CD8-positive, alpha-beta memory T cell (primary cell): ENCODE measurements around the gene PSMC4. TPM values are rescaled to one million over a fixed set of nuclear protein-coding genes. Genes with fewer than 3 reads are reported as not detected.
"Not testable (repeated sequence)": the region's sequence is repeated elsewhere in the genome, so short reads cannot be mapped to it uniquely, and the experiment has no call there.

Experiments
- CTCF ChIA-PET: fragments of 350-600 bp; sonication (Branson Sonifier 250); formaldehyde crosslinking; loops from one replicate; lab custom pipeline; 2021; ENCODE audit warnings: antibody characterized with exemption; lab: Charles Lee
- POLR2A ChIA-PET: fragments of 350-600 bp; sonication (Branson Sonifier 250); formaldehyde crosslinking; loops from one replicate; lab custom pipeline; 2021; ENCODE audit warnings: antibody characterized with exemption; lab: Charles Lee
- DNase-seq, 5 donors: peaks; one replicate each; pipeline versions ENCODE4 v3.0.0 to v3.0.0-alpha.2; 2020 to 2022; ENCODE audit warnings: mixed read lengths in 1 of 5
- H3K27ac ChIP-seq: one replicate; pipeline ENCODE4 v1.7.0; 2013; ENCODE audit warnings: low read depth, mild to moderate bottlenecking, low read length, moderate library complexity
- H3K27me3 ChIP-seq: 2 replicates; pipeline ENCODE4 v1.7.0; 2013; ENCODE audit warnings: low read length, mild to moderate bottlenecking; ENCODE audit not compliant: insufficient read depth, poor library complexity, severe bottlenecking
- H3K36me3 ChIP-seq: 2 replicates; pipeline ENCODE4 v1.7.0; 2013; ENCODE audit warnings: mild to moderate bottlenecking, low read length, moderate library complexity; ENCODE audit not compliant: insufficient read depth
- H3K4me1 ChIP-seq: 2 replicates; pipeline ENCODE4 v1.7.0; 2013; ENCODE audit warnings: mild to moderate bottlenecking, low read length, moderate library complexity; ENCODE audit not compliant: insufficient read depth
- H3K4me3 ChIP-seq: 2 replicates; pipeline ENCODE4 v1.7.0; 2013; ENCODE audit warnings: mild to moderate bottlenecking, low read length
- H3K9me3 ChIP-seq: 2 replicates; pipeline ENCODE4 v1.7.0; 2013; ENCODE audit warnings: mild to moderate bottlenecking, low read length
- H3K27ac Mint-ChIP-seq, 8 donors: one replicate each; pipeline ENCODE4 v1.8.0; 2020 to 2021; ENCODE audit warnings: mixed read lengths in 8 of 8, mild to moderate bottlenecking in 6 of 8, inconsistent platforms in 3 of 8, moderate library complexity in 3 of 8
- H3K27me3 Mint-ChIP-seq, 2 donors: one replicate each; pipeline ENCODE4 v1.8.0; 2020 to 2021; ENCODE audit warnings: mixed read lengths in 2 of 2, mild to moderate bottlenecking in 1 of 2, moderate library complexity in 1 of 2
- H3K36me3 Mint-ChIP-seq, 3 donors: one replicate each; pipeline ENCODE4 v1.8.0; 2020 to 2021; ENCODE audit warnings: mixed read lengths in 3 of 3, inconsistent platforms in 1 of 3, mild to moderate bottlenecking in 1 of 3
- H3K4me1 Mint-ChIP-seq, 3 donors: one replicate each; pipeline ENCODE4 v1.8.0; 2020 to 2021; ENCODE audit warnings: mixed read lengths in 3 of 3, inconsistent platforms in 1 of 3, mild to moderate bottlenecking in 1 of 3
- H3K4me3 Mint-ChIP-seq, 7 donors: one replicate each; pipeline ENCODE4 v1.8.0; 2020 to 2021; ENCODE audit warnings: mixed read lengths in 7 of 7, mild to moderate bottlenecking in 6 of 7, moderate library complexity in 4 of 7, inconsistent platforms in 2 of 7
- H3K9me3 Mint-ChIP-seq, 5 donors: one replicate each; pipeline ENCODE4 v1.8.0; 2020 to 2022; ENCODE audit warnings: mixed read lengths in 5 of 5, mild to moderate bottlenecking in 3 of 5, moderate library complexity in 2 of 5, inconsistent platforms in 1 of 5
- polyA plus RNA-seq: library from polyadenylated mRNA; unstranded; fragments of 300-500 nt; fragmentation: Illumina TruSeq; gene quantifications from one replicate; pipeline ENCODE4 v1.2.3, GENCODE V29; 2021
- total RNA-seq, 2 experiments: library from RNA; stranded (reverse); gene quantifications; one replicate each; pipeline ENCODE4 v1.2.3, GENCODE V29; 2021

Gene PSMC4
- total and polyA plus RNA-seq, 3 experiments from 2014 or later: 114 to 179 (median 170) TPM

- H3K27me3 ChIP-seq, H3K9me3 Mint-ChIP-seq, H3K4me3 ChIP-seq, DNase-seq, H3K36me3 ChIP-seq, H3K27ac ChIP-seq, POLR2A ChIA-PET, H3K36me3 Mint-ChIP-seq, H3K9me3 ChIP-seq, H3K27me3 Mint-ChIP-seq: not testable (repeated sequence)
- Mint-ChIP-seq H3K4me3 (peak overlapping the region in 6 of 7 donors; percentile 13 to 74 (median 51)), H3K27ac (peak overlapping the region in 5 of 8 donors; percentile 53 to 73 (median 68)), H3K4me1 (peaks cover 20 to 50% (median 45%) of the 10 kb centered on the region in 3 donors)
- H3K4me1 ChIP-seq: peaks cover 21% of the 10 kb centered on the region
- CTCF ChIA-PET: interaction anchor here (1.1 kb wide), 1 partner anchor 11 kb away, joined by 5 read pairs; the partner anchor contains the start of gene PSMC4
Observed at GRCh38 chr19:39959407-39959806, 11.6 kb upstream of the PSMC4 start.

- H3K9me3 Mint-ChIP-seq: peaks cover 0 to 1% (median 0%) of the 10 kb centered on the region in 5 donors
- DNase-seq: no peak
- H3K27ac ChIP-seq: no peak overlapping the region
- peak overlapping the region in 2 of 8 donors; percentile 14 to 37 for H3K27ac Mint-ChIP-seq
- no peaks in the 10 kb centered on the region for H3K36me3 ChIP-seq
- H3K36me3 Mint-ChIP-seq: no peaks in the 10 kb centered on the region
- H3K4me1 Mint-ChIP-seq: peaks cover 20 to 43% (median 37%) of the 10 kb centered on the region in 3 donors
- no peaks in the 10 kb centered on the region for H3K9me3 ChIP-seq
- POLR2A ChIA-PET: no interaction called here
- H3K27me3 ChIP-seq: no peaks in the 10 kb centered on the region
- CTCF ChIA-PET: no interaction called here
- H3K4me3 Mint-ChIP-seq: peak overlapping the region in 1 of 7 donors; percentile 37
- peaks cover 16% of the 10 kb centered on the region for H3K4me1 ChIP-seq
- no peaks in the 10 kb centered on the region for H3K27me3 Mint-ChIP-seq
- no peak overlapping the region for H3K4me3 ChIP-seq
Observed at GRCh38 chr19:39963898-39964297, 7.1 kb upstream of the PSMC4 start.

- Histone ChIP-seq H3K27me3 (no peaks in the 10 kb centered on the region), H3K4me1 (peaks cover 25% of the 10 kb centered on the region), H3K4me3 (no peak overlapping the region), H3K9me3 (no peaks in the 10 kb centered on the region), H3K36me3 (no peaks in the 10 kb centered on the region), H3K27ac (no peak overlapping the region)
- peak overlapping the region in 1 of 8 donors; percentile 58 for H3K27ac Mint-ChIP-seq
- no peaks in the 10 kb centered on the region for H3K27me3 Mint-ChIP-seq
- H3K36me3 Mint-ChIP-seq: peaks cover 0 to 13% (median under 1%) of the 10 kb centered on the region in 3 donors
- peaks cover 0 to 1% (median 0%) of the 10 kb centered on the region in 5 donors for H3K9me3 Mint-ChIP-seq
- no peak overlapping the region for H3K4me3 Mint-ChIP-seq
- no peak for DNase-seq
- ChIA-PET POLR2A (no interaction called here), CTCF (interaction anchor here (1.1 kb wide), 1 partner anchor 174 kb away, joined by 3 read pairs; no protein-coding TSS in a partner anchor)
- H3K4me1 Mint-ChIP-seq: peaks cover 36 to 49% (median 46%) of the 10 kb centered on the region in 3 donors
Observed at GRCh38 chr19:39966617-39967016, 4.3 kb upstream of the PSMC4 start.

GRCh38 chr19:39967561-39967960 is 3.4 kb upstream of the PSMC4 start:
- H3K9me3 Mint-ChIP-seq: peaks cover 0 to 1% (median 0%) of the 10 kb centered on the region in 5 donors
- Histone ChIP-seq H3K27me3 (no peaks in the 10 kb centered on the region), H3K27ac (no peak overlapping the region), H3K9me3 (no peaks in the 10 kb centered on the region), H3K4me1 (peaks cover 32% of the 10 kb centered on the region), H3K4me3 (no peak overlapping the region), H3K36me3 (no peaks in the 10 kb centered on the region)
- CTCF ChIA-PET: interaction anchor here (3.7 kb wide), 1 partner anchor 13 kb away, joined by 55 read pairs; no protein-coding TSS in a partner anchor
- peaks cover 0 to 21% (median 2%) of the 10 kb centered on the region in 3 donors for H3K36me3 Mint-ChIP-seq
- no peak for DNase-seq
- no peaks in the 10 kb centered on the region for H3K27me3 Mint-ChIP-seq
- peaks cover 40 to 58% (median 55%) of the 10 kb centered on the region in 3 donors for H3K4me1 Mint-ChIP-seq
- H3K4me3 Mint-ChIP-seq: no peak overlapping the region
- POLR2A ChIA-PET: no interaction called here
- H3K27ac Mint-ChIP-seq: peak overlapping the region in 2 of 8 donors; percentile 86 to 93

- POLR2A ChIA-PET: interaction anchor here (0.5 to 1.0 kb wide), 2 partner anchors 14 to 473 kb away, joined by 3 read pairs; no protein-coding TSS in a partner anchor
- H3K27me3 Mint-ChIP-seq: no peaks in the 10 kb centered on the region
- Histone ChIP-seq H3K36me3 (peaks cover 11% of the 10 kb centered on the region), H3K4me1 (peaks cover 32% of the 10 kb centered on the region), H3K9me3 (no peaks in the 10 kb centered on the region), H3K27me3 (no peaks in the 10 kb centered on the region), H3K27ac (no peak overlapping the region), H3K4me3 (peak overlapping the region; percentile 17)
- H3K4me3 Mint-ChIP-seq: peak overlapping the region; percentile 52 to 99 (median 95)
- peaks cover 0 to 1% (median 0%) of the 10 kb centered on the region in 5 donors for H3K9me3 Mint-ChIP-seq
- no peak for DNase-seq
- CTCF ChIA-PET: interaction anchor here (2.4 to 3.7 kb wide), 4 partner anchors 12 to 177 kb away, joined by 9 to 55 read pairs (median 34); partner anchors contain the start of gene FBL
- peaks cover 45 to 62% (median 55%) of the 10 kb centered on the region in 3 donors for H3K4me1 Mint-ChIP-seq
- H3K27ac Mint-ChIP-seq: peak overlapping the region; percentile 93 to 100 (median 98)
- H3K36me3 Mint-ChIP-seq: peaks cover 4 to 31% (median 7%) of the 10 kb centered on the region in 3 donors
Observed at GRCh38 chr19:39968789-39969188, 2.2 kb upstream of the PSMC4 start.

GRCh38 chr19:39969266-39969665 is 1.7 kb upstream of the PSMC4 start:
- Histone ChIP-seq H3K27ac (no peak overlapping the region), H3K4me3 (peak overlapping the region; percentile 17), H3K27me3 (no peaks in the 10 kb centered on the region), H3K4me1 (peaks cover 32% of the 10 kb centered on the region), H3K36me3 (peaks cover 12% of the 10 kb centered on the region), H3K9me3 (no peaks in the 10 kb centered on the region)
- Mint-ChIP-seq H3K27ac (peak overlapping the region; percentile 93 to 100 (median 98)), H3K4me1 (peaks cover 43 to 59% (median 51%) of the 10 kb centered on the region in 3 donors), H3K36me3 (peaks cover 5 to 36% (median 9%) of the 10 kb centered on the region in 3 donors), H3K4me3 (peak overlapping the region; percentile 91 to 99 (median 95)), H3K27me3 (no peaks in the 10 kb centered on the region), H3K9me3 (peaks cover 0 to 1% (median 0%) of the 10 kb centered on the region in 5 donors)
- DNase-seq: no peak
- POLR2A ChIA-PET: interaction anchor here (1.0 to 2.2 kb wide), 6 partner anchors 14 to 135 kb away, joined by 3 to 28 read pairs (median 9); partner anchors contain the start of gene DYRK1B
- CTCF ChIA-PET: interaction anchor here (1.9 to 3.7 kb wide), 14 partner anchors 8 to 177 kb away, joined by 7 to 79 read pairs (median 15); partner anchors contain the start of genes DYRK1B and FBL

- H3K27ac Mint-ChIP-seq: peak overlapping the region; percentile 93 to 100 (median 98)
- peak in 3 of 5 donors; percentile 10 to 49 (median 16) for DNase-seq
- H3K4me3 Mint-ChIP-seq: peak overlapping the region; percentile 91 to 99 (median 95)
- Histone ChIP-seq H3K4me1 (peaks cover 32% of the 10 kb centered on the region), H3K9me3 (no peaks in the 10 kb centered on the region), H3K27me3 (no peaks in the 10 kb centered on the region), H3K4me3 (peak overlapping the region; percentile 72), H3K36me3 (peaks cover 18% of the 10 kb centered on the region), H3K27ac (peak overlapping the region; percentile 96)
- ChIA-PET CTCF (interaction anchor here (0.9 to 3.7 kb wide), 40 partner anchors 9 to 202 kb away, joined by 3 to 79 read pairs (median 9); partner anchors contain the start of genes DYRK1B, FBL, FCGBP and ZNF546), POLR2A (interaction anchor here (0.5 to 2.2 kb wide), 14 partner anchors 8 to 1906 kb away, joined by 3 to 28 read pairs (median 6); partner anchors contain the start of genes DYRK1B, FBL, ZNF546 and ZNF780A)
- H3K9me3 Mint-ChIP-seq: peaks cover 0 to 1% (median 0%) of the 10 kb centered on the region in 5 donors
- H3K4me1 Mint-ChIP-seq: peaks cover 43 to 62% (median 51%) of the 10 kb centered on the region in 3 donors
- no peaks in the 10 kb centered on the region for H3K27me3 Mint-ChIP-seq
- H3K36me3 Mint-ChIP-seq: peaks cover 5 to 41% (median 13%) of the 10 kb centered on the region in 3 donors
Observed at GRCh38 chr19:39969681-39970424, 1.1 kb upstream of the PSMC4 start.
